HG03521 (cell line): ENCODE results near the gene CH25H.

Experiments used
- ATAC-seq: cut with Tn5 transposase; IDR thresholded peaks from one replicate; pipeline ENCODE4 v1.9.1; 2021; ENCODE audit warnings: mild to moderate bottlenecking, moderate library complexity; ENCODE audit not compliant: unreplicated experiment

CH25H gene

GRCh38 chr10:89158446-89158845 lies 48.7 kb downstream of the CH25H start:
- ATAC-seq, result no peak

DNA sequence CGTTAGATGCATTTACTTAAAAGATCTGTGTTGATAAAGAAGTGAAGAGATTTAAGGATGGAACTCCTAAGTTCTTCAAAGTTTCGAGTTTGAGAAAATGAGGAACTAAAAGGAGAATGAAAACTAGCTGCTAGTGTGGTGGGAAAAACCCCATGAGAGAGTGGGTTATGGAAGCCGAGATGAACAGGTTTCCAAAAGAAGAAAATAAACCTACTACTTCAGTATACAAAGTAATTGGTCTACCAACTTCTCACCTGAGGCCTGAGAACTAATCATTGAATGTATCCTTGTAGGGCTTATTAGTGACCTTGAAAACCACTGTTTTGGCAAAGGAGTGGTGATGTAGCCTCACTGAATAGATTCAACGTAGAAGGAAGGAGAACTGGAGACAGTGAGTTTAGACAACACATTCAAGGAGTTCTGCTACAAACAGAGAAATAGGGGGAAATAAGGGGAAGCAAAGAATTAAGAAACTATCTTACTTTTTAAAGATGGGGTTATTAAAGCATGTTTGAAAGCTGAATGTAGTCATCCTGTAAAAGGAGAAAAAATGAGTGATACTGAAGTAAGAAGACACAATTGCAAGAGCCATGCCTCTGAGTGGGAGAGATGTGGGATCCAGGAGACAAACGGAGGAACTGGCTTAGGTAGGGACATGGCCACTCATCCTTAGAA lies 50.8 kb downstream of the CH25H start:
- ATAC-seq, result no peak
